Measurements from ENCODE around the gene CCR5AS.
"Not testable (repeated sequence)": the region's sequence is repeated elsewhere in the genome, so short reads cannot be mapped to it uniquely, and the experiment has no call there.

Gene CCR5AS

GRCh38 chr3:46398186-46398955 lies 8.5 kb downstream of the CCR5AS start:
- no peak for DNase-seq (ENCODE audit: extremely low read depth, low read depth)
- TF ChIP-seq CTCF (IDR thresholded peaks at IDR 0.05; ENCODE audit: low read depth, low read length, missing control alignments): no peak
- no peak overlapping the region for H3K4me3 ChIP-seq (replicated peaks; ENCODE audit: low read depth, low read length)

GRCh38 chr3:46397111-46397510 lies 9.8 kb downstream of the CCR5AS start:
- no peak for TF ChIP-seq CTCF (IDR thresholded peaks at IDR 0.05; ENCODE audit: low read depth, low read length, missing control alignments)
- DNase-seq (ENCODE audit: extremely low read depth, low read depth): no peak
- no peak overlapping the region for H3K4me3 ChIP-seq (replicated peaks; ENCODE audit: low read depth, low read length)

GRCh38 chr3:46395766-46396530 lies 10.9 kb downstream of the CCR5AS start:
- H3K4me3 ChIP-seq (replicated peaks; ENCODE audit: low read depth, low read length): no peak overlapping the region
- no peak for TF ChIP-seq CTCF (IDR thresholded peaks at IDR 0.05; ENCODE audit: low read depth, low read length, missing control alignments)
- no peak for DNase-seq (ENCODE audit: extremely low read depth, low read depth)

GRCh38 chr3:46395210-46395661 lies 11.6 kb downstream of the CCR5AS start:
- no peak for TF ChIP-seq CTCF (IDR thresholded peaks at IDR 0.05; ENCODE audit: low read depth, low read length, missing control alignments)
- H3K4me3 ChIP-seq (replicated peaks; ENCODE audit: low read depth, low read length): no peak overlapping the region
- DNase-seq (ENCODE audit: extremely low read depth, low read depth): no peak

- H3K4me3 ChIP-seq (replicated peaks; ENCODE audit: low read depth, low read length): no peak overlapping the region
- TF ChIP-seq CTCF (IDR thresholded peaks at IDR 0.05; ENCODE audit: low read depth, low read length, missing control alignments): no peak
- no peak for DNase-seq (ENCODE audit: extremely low read depth, low read depth)
These were observed 13.1 kb downstream of the CCR5AS start for GRCh38 chr3:46393554-46394434.

- no peak for TF ChIP-seq CTCF (IDR thresholded peaks at IDR 0.05; ENCODE audit: low read depth, low read length, missing control alignments)
- H3K4me3 ChIP-seq (replicated peaks; ENCODE audit: low read depth, low read length): no peak overlapping the region
- DNase-seq (ENCODE audit: extremely low read depth, low read depth): no peak
These were observed 13.9 kb downstream of the CCR5AS start for GRCh38 chr3:46393011-46393410.

- DNase-seq (ENCODE audit: extremely low read depth, low read depth): not testable (repeated sequence)
These were observed 15.3 kb downstream of the CCR5AS start for GRCh38 chr3:46391526-46391925.

More at GRCh38 chr3:46391526-46391925, 15.3 kb downstream of the CCR5AS start:
- not testable (repeated sequence) for H3K4me3 ChIP-seq (replicated peaks; ENCODE audit: low read depth, low read length)
